IMR-90 (cell line): ENCODE results near the gene NOS1AP. TPM values are rescaled to one million over a fixed set of nuclear protein-coding genes. Genes with fewer than 3 reads are reported as not detected.

Experiments used
- ATAC-seq: fragments of 200-7000 bp; cut with Tn5 transposase; 2 replicates; pipeline ENCODE4 v1.9.1; 2020; ENCODE audit warnings: low read depth, mild to moderate bottlenecking, moderate library complexity
- BruUV-seq: library from RNA; stranded (reverse); fragments of 400-500 nt; replicated peaks from 2 replicates; lab custom pipeline; 2021; lab: Mats Ljungman, UMichigan
- CTCF ChIA-PET: fragments of 300-600 bp; formaldehyde crosslinking; extraction: SDS; loops from one replicate; lab custom pipeline; 2021; ENCODE audit warnings: antibody characterized with exemption; lab: Yijun Ruan, JAX
- POLR2A ChIA-PET: fragments of 300-600 bp; sonication (Branson Sonifier 250); formaldehyde crosslinking; loops from one replicate; lab custom pipeline; 2022; ENCODE audit warnings: antibody characterized with exemption; ENCODE audit not compliant: unreplicated experiment; lab: Charles Lee
- DNase-seq: peaks from one replicate; pipeline ENCODE4 v3.0.0; 2013
- H2AFZ ChIP-seq: replicated peaks from 2 replicates; pipeline ENCODE3; 2013; ENCODE audit warnings: low read length, mild to moderate bottlenecking; ENCODE audit not compliant: poor library complexity
- H2AK5ac ChIP-seq: 2 replicates; pipeline ENCODE4 v1.6.1; 2013; ENCODE audit warnings: low read depth, low read length, inconsistent platforms
- H2AK9ac ChIP-seq: replicated peaks from 2 replicates; pipeline ENCODE3; 2013; ENCODE audit warnings: mild to moderate bottlenecking, low read depth, low read length, moderate library complexity; ENCODE audit not compliant: poor library complexity
- H2BK120ac ChIP-seq: 2 replicates; pipeline ENCODE4 v1.6.1; 2013; ENCODE audit warnings: low read depth, low read length, inconsistent platforms
- H2BK15ac ChIP-seq: 3 replicates; pipeline ENCODE4 v1.6.1; 2013; ENCODE audit warnings: low read depth, low read length, inconsistent platforms
- H2BK20ac ChIP-seq: 2 replicates; pipeline ENCODE4 v1.6.1; 2013; ENCODE audit warnings: low read depth, mild to moderate bottlenecking, inconsistent platforms, low read length, moderate library complexity
- H2BK5ac ChIP-seq: 2 replicates; pipeline ENCODE4 v1.6.1; 2013; ENCODE audit warnings: mild to moderate bottlenecking, low read depth, low read length, inconsistent platforms; ENCODE audit not compliant: poor library complexity, severe bottlenecking
- H3K14ac ChIP-seq: replicated peaks from 2 replicates; pipeline ENCODE4 v1.6.1; 2013; ENCODE audit warnings: low read depth, low read length, inconsistent platforms
- H3K18ac ChIP-seq: 2 replicates; pipeline ENCODE4 v1.6.1; 2013; ENCODE audit warnings: low read depth, low read length, control low read depth
- H3K23ac ChIP-seq: 2 replicates; pipeline ENCODE4 v1.6.1; 2013; ENCODE audit warnings: low read depth, low read length, inconsistent platforms
- H3K27ac ChIP-seq: 2 replicates; pipeline ENCODE4 v1.5.1; 2013; ENCODE audit warnings: mild to moderate bottlenecking, control low read depth, low read length; ENCODE audit not compliant: insufficient read depth
- H3K27me3 ChIP-seq: 2 replicates; pipeline ENCODE4 v1.6.1; 2013; ENCODE audit warnings: low read length; ENCODE audit not compliant: control insufficient read depth, insufficient read depth
- H3K36me3 ChIP-seq: 2 replicates; pipeline ENCODE4 v1.6.1; 2013; ENCODE audit warnings: low read length, mixed read lengths; ENCODE audit not compliant: control insufficient read depth, insufficient read depth
- H3K4ac ChIP-seq: 2 replicates; pipeline ENCODE4 v1.6.1; 2013; ENCODE audit warnings: low read depth, low read length, inconsistent platforms
- H3K4me1 ChIP-seq: 2 replicates; pipeline ENCODE4 v1.6.1; 2013; ENCODE audit warnings: low read length, mixed read lengths; ENCODE audit not compliant: control insufficient read depth, insufficient read depth
- H3K4me2 ChIP-seq: 2 replicates; pipeline ENCODE4 v1.6.1; 2013; ENCODE audit warnings: low read depth, mild to moderate bottlenecking, control low read depth, low read length, moderate library complexity
- H3K4me3 ChIP-seq: 2 replicates; pipeline ENCODE4 v1.5.1; 2013; ENCODE audit warnings: low read depth, mild to moderate bottlenecking, control low read depth, low read length, moderate library complexity; ENCODE audit not compliant: insufficient read depth
- H3K56ac ChIP-seq: 2 replicates; pipeline ENCODE4 v1.6.1; 2013; ENCODE audit warnings: low read length, inconsistent platforms; ENCODE audit not compliant: insufficient read depth; ENCODE audit errors: extremely low read depth
- H3K79me1 ChIP-seq, 2 experiments: 2 replicates each; pipeline ENCODE4 v1.6.1; 2013; ENCODE audit warnings: low read length in 2 of 2, inconsistent platforms in 1 of 2, low read depth in 1 of 2
- H3K9ac ChIP-seq: 2 replicates; pipeline ENCODE4 v1.6.1; 2013; ENCODE audit warnings: low read depth, low read length, control low read depth
- H3K9me1 ChIP-seq: 2 replicates; pipeline ENCODE4 v1.6.1; 2013; ENCODE audit warnings: low read length, inconsistent platforms; ENCODE audit not compliant: insufficient read depth
- H3K9me3 ChIP-seq: 2 replicates; pipeline ENCODE4 v1.6.1; 2013; ENCODE audit warnings: low read length; ENCODE audit not compliant: control insufficient read depth, insufficient read depth
- H4K20me1 ChIP-seq: 2 replicates; pipeline ENCODE4 v1.6.1; 2013; ENCODE audit warnings: low read length, inconsistent platforms; ENCODE audit not compliant: insufficient read depth
- H4K5ac ChIP-seq: 2 replicates; pipeline ENCODE4 v1.6.1; 2013; ENCODE audit warnings: mild to moderate bottlenecking, low read depth, low read length, control low read depth
- H4K8ac ChIP-seq, 2 experiments: 2 replicates each; pipeline ENCODE4 v1.6.1; 2013; ENCODE audit warnings: low read depth in 2 of 2, low read length in 2 of 2, control low read depth in 1 of 2, inconsistent platforms in 1 of 2
- H4K91ac ChIP-seq: 2 replicates; pipeline ENCODE4 v1.6.1; 2013; ENCODE audit warnings: low read depth, low read length, inconsistent platforms; ENCODE audit not compliant: insufficient read depth
- MAFK ChIP-seq: IDR thresholded peaks from 2 replicates; pipeline ENCODE4 v1.6.1; 2012; ENCODE audit warnings: low read depth, low read length, improper control_type of control experiment
- NFE2L2 ChIP-seq: fragments of 150-350 bp; IDR thresholded peaks from 2 replicates; pipeline ENCODE4 v1.6.1; 2016; ENCODE audit warnings: low read depth, mild to moderate bottlenecking, low read length
- WGBS, 2 experiments: methylation state at CpG; one replicate each; pipeline versions ENCODE4 v1.1.5 to v1.1.7; 2013; ENCODE audit warnings: missing lambda C conversion rate in 2 of 2; ENCODE audit not compliant: insufficient read length in 1 of 2; ENCODE audit errors: extremely low coverage in 2 of 2; 5-methylcytosine and 5-hydroxymethylcytosine counted together
- dilution Hi-C: fragments of 300-500 bp; cut with HindIII; formaldehyde crosslinking; loops from one replicate; pipeline ENCODE4 v1.14.3; 2018; ENCODE audit warnings: low sequenced_read_pairs; ENCODE audit not compliant: unreplicated experiment
- in situ Hi-C: fragments of 300-500 bp; cut with MboI; formaldehyde crosslinking; loops from 3 replicates; pipeline ENCODE4 v1.14.3; 2019; ENCODE audit warnings: low sequenced_read_pairs, inconsistent platforms, mixed read lengths
- intact Hi-C: fragments of 100-400 bp; cut with micrococcal nuclease; formaldehyde crosslinking; loops from 2 replicates; pipeline ENCODE4 v1.10.0; 2022
- polyA plus RNA-seq, 3 experiments: library from polyadenylated mRNA; depleted of rRNA; stranded (reverse); fragments of >200 nt; gene quantifications; 2 replicates each; pipeline ENCODE4 v1.2.3, GENCODE V29; 2012; ENCODE audit warnings: low replicate concordance in 1 of 3
- total RNA-seq: library from RNA; depleted of rRNA; stranded (reverse); fragments of >200 nt; gene quantifications from 2 replicates; pipeline ENCODE4 v1.2.3, GENCODE V29; 2012

Gene NOS1AP
- total and polyA plus RNA-seq, 2 of the 4 experiments (the other 2 are of a cell fraction): 0.18 to 0.19 TPM

- no TSS peak for BruUV-seq
- 100% methylated on average over 2 of the region's 3 CpGs; no CpG with 5 or more reads in 1 of the 2 experiments for WGBS, 2 experiments
- H3K4me3 ChIP-seq: no peak overlapping the region
- no peak overlapping the region for H3K18ac ChIP-seq
- no peaks in the 10 kb centered on the region for H3K4me1 ChIP-seq
- no peak overlapping the region for H3K56ac ChIP-seq
- TF ChIP-seq MAFK (peak; percentile 90), NFE2L2 (no peak)
- H3K23ac ChIP-seq: no peak overlapping the region
- in situ Hi-C loops: no loop called here
- no peak overlapping the region for H3K9ac ChIP-seq
- ChIA-PET CTCF (no interaction called here), POLR2A (no interaction called here)
- no peak overlapping the region for H4K91ac ChIP-seq
- H2BK5ac ChIP-seq: no peak overlapping the region
- H3K14ac ChIP-seq: no peak overlapping the region
- H4K20me1 ChIP-seq: no peaks in the 10 kb centered on the region
- H4K5ac ChIP-seq: no peak overlapping the region
- no peak overlapping the region for H2AK9ac ChIP-seq
- H2BK20ac ChIP-seq: no peak overlapping the region
- H2AK5ac ChIP-seq: no peak overlapping the region
- no peaks in the 10 kb centered on the region for H3K9me1 ChIP-seq
- peaks cover 4% of the 10 kb centered on the region for H3K27me3 ChIP-seq
- no peaks in the 10 kb centered on the region for H3K9me3 ChIP-seq
- no peak overlapping the region for H3K4me2 ChIP-seq
- no peak overlapping the region for H4K8ac ChIP-seq
- H3K79me1 ChIP-seq: no peaks in the 10 kb centered on the region
- dilution Hi-C loops: no loop called here
- intact Hi-C loops: no loop called here
- H2BK120ac ChIP-seq: no peak overlapping the region
- ATAC-seq (no peak), DNase-seq (no peak)
- no peak overlapping the region for H2AFZ ChIP-seq
- H3K4ac ChIP-seq: no peak overlapping the region
- no peak overlapping the region for H3K27ac ChIP-seq
- no peak overlapping the region for H2BK15ac ChIP-seq
- H3K36me3 ChIP-seq: no peaks in the 10 kb centered on the region
Observed at GRCh38 chr1:162302306-162303003, 233.0 kb downstream of the NOS1AP start.
